ENCODE data around the gene LRRC73. TPM values are rescaled to one million over a fixed set of nuclear protein-coding genes. Genes with fewer than 3 reads are reported as not detected.

The LRRC73 gene
- total and polyA plus RNA-seq, 2 of the 8 experiments (the other 6 are each of a cell fraction or from before 2014, with no cell fraction given): 0.24 to 0.26 TPM

DNA sequence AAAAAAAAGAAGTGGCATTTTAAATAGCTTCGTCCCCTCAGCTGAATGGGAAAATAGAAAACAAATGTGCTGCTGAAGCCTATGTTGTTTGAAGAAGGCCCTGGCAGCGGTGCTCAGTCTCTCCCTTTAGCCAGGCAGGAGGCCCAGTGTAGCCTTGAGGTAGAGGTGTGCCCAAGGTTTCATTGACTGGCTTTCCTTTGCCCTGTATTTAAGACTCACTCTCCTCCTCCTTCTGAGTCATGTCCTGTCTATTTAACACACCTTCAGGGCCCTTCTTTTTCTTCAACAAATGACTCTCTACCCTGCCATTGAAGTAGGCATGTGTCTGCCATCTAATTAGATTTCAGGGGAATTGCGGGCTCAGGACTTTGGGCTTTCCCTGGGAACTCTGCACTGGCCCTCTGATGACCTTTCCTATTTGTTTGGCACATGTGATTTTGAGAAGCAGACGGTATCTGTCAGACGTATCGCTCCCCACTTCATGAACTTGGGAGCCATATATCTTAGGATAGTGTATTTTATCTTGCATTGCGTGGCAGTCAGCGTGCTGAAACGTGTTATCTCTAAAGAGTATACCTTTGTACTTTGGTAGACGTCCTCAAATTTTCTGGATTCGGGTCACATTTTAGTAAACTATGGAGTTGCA lies 28.4 kb downstream of the LRRC73 start (continued):
- TF ChIP-seq SIRT6 (IDR thresholded peaks at IDR 0.05; ENCODE audit: low read length): no peak
